Testis (tissue), 2 donors: Measurements from ENCODE around the gene PER1.

Experiments
- CTCF ChIP-seq, 3 experiments: fragments of 450-650 bp in 2 of 3; fragments of 200-600 bp in 1 of 3; sonication (generic) in 1 of 3; IDR thresholded peaks; one replicate each; pipeline ENCODE4 v1.5.1; 2016 to 2019; ENCODE audit warnings: antibody characterized with exemption in 3 of 3, mild to moderate bottlenecking in 2 of 3, moderate library complexity in 1 of 3
- POLR2A ChIP-seq: fragments of 450-650 bp; IDR thresholded peaks from one replicate; pipeline ENCODE4 v1.6.1; 2017; ENCODE audit warnings: antibody characterized with exemption, mild to moderate bottlenecking, moderate library complexity

GRCh38 chr17:8154608-8155155 lies 2.5 kb upstream of the PER1 start:
- TF ChIP-seq POLR2A (no peak), CTCF (IDR thresholded peaks at IDR 0.05) (no peak)
